Large intestine (tissue), 12 donors: ENCODE results near the gene ST7L. TPM values are rescaled to one million over a fixed set of nuclear protein-coding genes. Genes with fewer than 3 reads are reported as not detected.
"Not testable (repeated sequence)": the region's sequence is repeated elsewhere in the genome, so short reads cannot be mapped to it uniquely, and the experiment has no call there.

Experiments
- DNase-seq, 2 donors: peaks; one replicate each; pipeline versions ENCODE4 v3.0.0 to v3.0.0-alpha.2; 2013
- H3K27ac ChIP-seq: one replicate; pipeline ENCODE4 v1.5.1; 2013; ENCODE audit warnings: low read length
- H3K27me3 ChIP-seq: 2 replicates; pipeline ENCODE4 v1.6.1; 2013; ENCODE audit warnings: low read length; ENCODE audit not compliant: control insufficient read depth, insufficient read depth
- H3K36me3 ChIP-seq: 2 replicates; pipeline ENCODE4 v1.6.1; 2013; ENCODE audit warnings: low read length; ENCODE audit not compliant: control insufficient read depth, insufficient read depth
- H3K4me1 ChIP-seq: one replicate; pipeline ENCODE4 v1.6.1; 2013; ENCODE audit warnings: low read length; ENCODE audit not compliant: control insufficient read depth, insufficient read depth
- H3K4me3 ChIP-seq: one replicate; pipeline ENCODE4 v1.5.1; 2013; ENCODE audit warnings: low read length
- H3K9me3 ChIP-seq: one replicate; pipeline ENCODE4 v1.6.1; 2013; ENCODE audit warnings: mild to moderate bottlenecking, low read depth, low read length, moderate library complexity; ENCODE audit not compliant: control insufficient read depth
- WGBS: methylation state at CpG from one replicate; pipeline ENCODE4 v1.1.5; 2013; ENCODE audit warnings: low lambda C conversion rate; ENCODE audit not compliant: insufficient coverage; 5-methylcytosine and 5-hydroxymethylcytosine counted together
- long read RNA-seq, 11 donors: transcript quantifications; one replicate each; lab custom pipeline, GENCODE V29; 2026
- polyA plus RNA-seq: library from polyadenylated mRNA; unstranded; fragments of 120-200 nt; gene quantifications from one replicate; pipeline ENCODE4 v1.2.1, GENCODE V29; 2013

ST7L gene
- 18.4 TPM for polyA plus RNA-seq
- long read RNA-seq, donor 1, partial matches to known transcripts: 196 of 196 reads
- long read RNA-seq, donor 1, other reads (novel, unspliced or antisense): 0 of 196 reads
- long read RNA-seq, donor 2, partial matches to known transcripts: 187 of 199 reads
- long read RNA-seq, donor 2, other reads (novel, unspliced or antisense): 8 of 199 reads
- long read RNA-seq, donor 3: 0 reads
- long read RNA-seq, donor 4, partial matches to known transcripts: 0 of 1 reads
- long read RNA-seq, donor 4, other reads (novel, unspliced or antisense): 0 of 1 reads
- long read RNA-seq, donor 5, full-length matches to known transcripts: 6 of 6 reads
- long read RNA-seq, donor 5, partial matches to known transcripts: 0 of 6 reads
- long read RNA-seq, donor 5, other reads (novel, unspliced or antisense): 0 of 6 reads
- long read RNA-seq, donor 6, partial matches to known transcripts: 22 of 76 reads
- long read RNA-seq, donor 6, other reads (novel, unspliced or antisense): 51 of 76 reads
- long read RNA-seq, donor 7, full-length matches to known transcripts: 2 of 2 reads
- long read RNA-seq, donor 7, partial matches to known transcripts: 0 of 2 reads
- long read RNA-seq, donor 7, other reads (novel, unspliced or antisense): 0 of 2 reads
- long read RNA-seq, donor 8, full-length matches to known transcripts: 2 of 7 reads
- long read RNA-seq, donor 8, partial matches to known transcripts: 5 of 7 reads
- long read RNA-seq, donor 8, other reads (novel, unspliced or antisense): 0 of 7 reads
- long read RNA-seq, donor 9, partial matches to known transcripts: 29 of 63 reads
- long read RNA-seq, donor 9, other reads (novel, unspliced or antisense): 33 of 63 reads
- long read RNA-seq, donor 10, partial matches to known transcripts: 32 of 94 reads
- long read RNA-seq, donor 10, other reads (novel, unspliced or antisense): 61 of 94 reads
- long read RNA-seq, donor 11, full-length matches to known transcripts: 2 of 217 reads
- long read RNA-seq, donor 11, partial matches to known transcripts: 162 of 217 reads
- long read RNA-seq, donor 11, other reads (novel, unspliced or antisense): 53 of 217 reads

- peak within 1 kb of the TSS; percentile 74 for H3K4me3 ChIP-seq
- no CpG with 5 or more reads among the region's 48 CpGs for WGBS
- peaks cover 18% of the 10 kb centered on the region for H3K36me3 ChIP-seq
- peaks cover 10% of the 10 kb centered on the region for H3K4me1 ChIP-seq
- H3K27me3 ChIP-seq: no peaks in the 10 kb centered on the region
- no peaks in the 10 kb centered on the region for H3K9me3 ChIP-seq
- peak; percentile 57 to 85 for DNase-seq
- peak within 1 kb of the TSS; percentile 94 for H3K27ac ChIP-seq
Measured at GRCh38 chr1:112618721-112619517, at the start of gene ST7L. TSS of gene ST7L (minus strand) at chr1:112619141. CDS start at chr1:112619113, 28 bp downstream.

- no peak overlapping the region for H3K27ac ChIP-seq
Measured at GRCh38 chr1:112666946-112667345, 48.0 kb upstream of the ST7L start.

GRCh38 chr1:112665857-112666256 is 46.9 kb upstream of the ST7L start:
- Histone ChIP-seq H3K4me1 (no peaks in the 10 kb centered on the region), H3K27ac (no peak overlapping the region), H3K36me3 (peaks cover 58% of the 10 kb centered on the region), H3K27me3 (no peaks in the 10 kb centered on the region), H3K4me3 (no peak overlapping the region), H3K9me3 (no peaks in the 10 kb centered on the region)
- no peak for DNase-seq
- 100% methylated on average over 2 of the region's 3 CpGs for WGBS

More at GRCh38 chr1:112666946-112667345, 48.0 kb upstream of the ST7L start:
- Histone ChIP-seq H3K36me3 (peaks cover 58% of the 10 kb centered on the region), H3K4me3 (no peak overlapping the region), H3K9me3 (no peaks in the 10 kb centered on the region), H3K27me3 (no peaks in the 10 kb centered on the region), H3K4me1 (no peaks in the 10 kb centered on the region)
- WGBS: 100% methylated on average over 1 of the region's 2 CpGs
- DNase-seq: no peak

- Histone ChIP-seq H3K27ac (no peak overlapping the region), H3K9me3 (no peaks in the 10 kb centered on the region), H3K4me1 (no peaks in the 10 kb centered on the region), H3K4me3 (no peak overlapping the region), H3K36me3 (peaks cover 38% of the 10 kb centered on the region), H3K27me3 (no peaks in the 10 kb centered on the region)
- DNase-seq: no peak
- no CpG with 5 or more reads among the region's 1 CpG for WGBS
Measured at GRCh38 chr1:112651205-112651604, 32.3 kb upstream of the ST7L start.

GRCh38 chr1:112646225-112646624 is 27.3 kb upstream of the ST7L start:
- H3K27ac ChIP-seq: no peak overlapping the region
- H3K4me1 ChIP-seq: no peaks in the 10 kb centered on the region
- H3K9me3 ChIP-seq: no peaks in the 10 kb centered on the region
- no peaks in the 10 kb centered on the region for H3K27me3 ChIP-seq
- no peak overlapping the region for H3K4me3 ChIP-seq
- peaks cover 17% of the 10 kb centered on the region for H3K36me3 ChIP-seq
- WGBS: no CpG with 5 or more reads among the region's 4 CpGs
- DNase-seq: no peak

- Histone ChIP-seq H3K4me1 (no peaks in the 10 kb centered on the region), H3K36me3 (no peaks in the 10 kb centered on the region), H3K27ac (no peak overlapping the region), H3K9me3 (no peaks in the 10 kb centered on the region), H3K27me3 (no peaks in the 10 kb centered on the region), H3K4me3 (no peak overlapping the region)
- DNase-seq: no peak
- 100% methylated on average over 1 of the region's 2 CpGs for WGBS
Measured at GRCh38 chr1:112643080-112643479, 24.1 kb upstream of the ST7L start.

GRCh38 chr1:112640437-112640836 is 21.5 kb upstream of the ST7L start:
- not testable (repeated sequence) for DNase-seq, H3K27me3 ChIP-seq, H3K9me3 ChIP-seq, H3K4me3 ChIP-seq, H3K27ac ChIP-seq, H3K4me1 ChIP-seq, H3K36me3 ChIP-seq
- WGBS: no CpG with 5 or more reads among the region's 23 CpGs

- WGBS: no CpG with 5 or more reads among the region's 1 CpG
- Histone ChIP-seq H3K36me3 (no peaks in the 10 kb centered on the region), H3K27me3 (no peaks in the 10 kb centered on the region), H3K9me3 (no peaks in the 10 kb centered on the region), H3K27ac (no peak overlapping the region), H3K4me3 (no peak overlapping the region), H3K4me1 (no peaks in the 10 kb centered on the region)
- no peak for DNase-seq
Measured at GRCh38 chr1:112638110-112638428, 19.1 kb upstream of the ST7L start.

- H3K27ac ChIP-seq: no peak overlapping the region
- WGBS: no CpG with 5 or more reads among the region's 4 CpGs
Measured at GRCh38 chr1:112637254-112638109, 18.5 kb upstream of the ST7L start.

More at GRCh38 chr1:112637254-112638109, 18.5 kb upstream of the ST7L start:
- Histone ChIP-seq H3K4me1 (no peaks in the 10 kb centered on the region), H3K9me3 (no peaks in the 10 kb centered on the region), H3K4me3 (no peak overlapping the region), H3K27me3 (no peaks in the 10 kb centered on the region), H3K36me3 (no peaks in the 10 kb centered on the region)
- no peak for DNase-seq
